RWPE2 (cell line): Measurements from ENCODE around the gene CDC42EP5.

Experiments used
- ATAC-seq: fragments of 200-7000 bp; cut with Tn5 transposase; 3 replicates; pipeline ENCODE4 v1.9.1; 2021; ENCODE audit warnings: low read depth
- DNase-seq: peaks from one replicate; pipeline ENCODE4 v3.0.0-alpha.2; 2020; ENCODE audit warnings: low spot score
- H3K27ac ChIP-seq: fragments of 450-650 bp; 2 replicates; pipeline ENCODE4 v1.5.1; 2017; ENCODE audit warnings: mild to moderate bottlenecking; ENCODE audit not compliant: poor library complexity, severe bottlenecking
- H3K27me3 ChIP-seq: fragments of 250-450 bp; sonication (Bioruptor Pico); 2 replicates; pipeline ENCODE4 v1.5.1; 2021; ENCODE audit warnings: mild to moderate bottlenecking, moderate library complexity; ENCODE audit not compliant: insufficient read depth, poor library complexity, severe bottlenecking
- H3K36me3 ChIP-seq: fragments of 250-450 bp; sonication (Bioruptor Pico); 2 replicates; pipeline ENCODE4 v1.5.1; 2020; ENCODE audit warnings: low read depth, mild to moderate bottlenecking, moderate library complexity
- H3K4me1 ChIP-seq: fragments of 250-450 bp; sonication (Bioruptor Pico); 2 replicates; pipeline ENCODE4 v1.5.1; 2021; ENCODE audit warnings: mild to moderate bottlenecking, moderate library complexity; ENCODE audit not compliant: insufficient read depth, poor library complexity, severe bottlenecking
- H3K4me3 ChIP-seq: fragments of 250-450 bp; sonication (Bioruptor Pico); 2 replicates; pipeline ENCODE4 v1.5.1; 2021; ENCODE audit warnings: mild to moderate bottlenecking, moderate library complexity; ENCODE audit not compliant: severe bottlenecking
- H3K9me3 ChIP-seq: fragments of 250-450 bp; sonication (Bioruptor Pico); 2 replicates; pipeline ENCODE4 v1.5.1; 2021; ENCODE audit warnings: mild to moderate bottlenecking, moderate library complexity; ENCODE audit not compliant: severe bottlenecking
- TF ChIP-seq, protein P1 (sequence below): fragments of 450-650 bp; IDR thresholded peaks from one replicate; pipeline ENCODE4 v1.5.1; 2017; ENCODE audit warnings: mild to moderate bottlenecking, moderate library complexity; ENCODE audit not compliant: poor library complexity, severe bottlenecking

CDC42EP5 gene

GRCh38 chr19:54478677-54479266, 5.7 kb upstream of the CDC42EP5 start:
- H3K27me3 ChIP-seq = no peaks in the 10 kb centered on the region
- no peak overlapping the region for H3K27ac ChIP-seq
- no peaks in the 10 kb centered on the region for H3K9me3 ChIP-seq
- H3K36me3 ChIP-seq = no peaks in the 10 kb centered on the region
- no peak overlapping the region for H3K4me3 ChIP-seq
- ATAC-seq = no peak
- TF ChIP-seq, protein P1, sequence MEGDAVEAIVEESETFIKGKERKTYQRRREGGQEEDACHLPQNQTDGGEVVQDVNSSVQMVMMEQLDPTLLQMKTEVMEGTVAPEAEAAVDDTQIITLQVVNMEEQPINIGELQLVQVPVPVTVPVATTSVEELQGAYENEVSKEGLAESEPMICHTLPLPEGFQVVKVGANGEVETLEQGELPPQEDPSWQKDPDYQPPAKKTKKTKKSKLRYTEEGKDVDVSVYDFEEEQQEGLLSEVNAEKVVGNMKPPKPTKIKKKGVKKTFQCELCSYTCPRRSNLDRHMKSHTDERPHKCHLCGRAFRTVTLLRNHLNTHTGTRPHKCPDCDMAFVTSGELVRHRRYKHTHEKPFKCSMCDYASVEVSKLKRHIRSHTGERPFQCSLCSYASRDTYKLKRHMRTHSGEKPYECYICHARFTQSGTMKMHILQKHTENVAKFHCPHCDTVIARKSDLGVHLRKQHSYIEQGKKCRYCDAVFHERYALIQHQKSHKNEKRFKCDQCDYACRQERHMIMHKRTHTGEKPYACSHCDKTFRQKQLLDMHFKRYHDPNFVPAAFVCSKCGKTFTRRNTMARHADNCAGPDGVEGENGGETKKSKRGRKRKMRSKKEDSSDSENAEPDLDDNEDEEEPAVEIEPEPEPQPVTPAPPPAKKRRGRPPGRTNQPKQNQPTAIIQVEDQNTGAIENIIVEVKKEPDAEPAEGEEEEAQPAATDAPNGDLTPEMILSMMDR = peak; percentile 88
- no peaks in the 10 kb centered on the region for H3K4me1 ChIP-seq
- DNase-seq = no peak

DNA sequence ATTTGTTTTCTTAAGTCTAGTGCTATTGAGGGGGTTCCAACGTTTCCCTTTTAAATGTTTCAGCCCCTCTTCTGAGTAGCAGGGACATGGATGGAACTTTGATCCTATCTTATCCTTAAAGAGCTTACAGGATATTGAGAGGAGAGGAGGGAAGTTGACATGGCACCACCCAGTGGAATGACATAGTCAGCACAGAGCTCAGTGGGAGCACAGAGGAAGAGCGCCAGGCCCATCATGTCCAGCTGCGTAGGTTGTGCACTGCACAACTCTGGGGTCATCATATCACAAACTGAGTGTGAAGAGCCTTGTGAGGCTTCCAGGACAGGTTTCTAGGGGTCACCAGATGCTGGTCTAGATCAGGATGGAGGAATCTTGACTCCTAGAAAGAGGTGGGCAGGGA, 4.6 kb upstream of the CDC42EP5 start:
- ATAC-seq (peak; percentile 62; the same call in 2 of the 3 replicates), DNase-seq (no peak)
- TF ChIP-seq, protein P1 = no peak
- H3K9me3 ChIP-seq = no peaks in the 10 kb centered on the region
- H3K27me3 ChIP-seq = no peaks in the 10 kb centered on the region
- no peaks in the 10 kb centered on the region for H3K36me3 ChIP-seq
- no peak overlapping the region for H3K4me3 ChIP-seq
- H3K27ac ChIP-seq = no peak overlapping the region
- no peaks in the 10 kb centered on the region for H3K4me1 ChIP-seq

- no peak for ATAC-seq
- Histone ChIP-seq H3K4me1 (peaks cover 2% of the 10 kb centered on the region), H3K27ac (no peak overlapping the region), H3K4me3 (no peak overlapping the region), H3K27me3 (no peaks in the 10 kb centered on the region), H3K36me3 (no peaks in the 10 kb centered on the region), H3K9me3 (no peaks in the 10 kb centered on the region)
- DNase-seq = no peak
- TF ChIP-seq, protein P1 = no peak
Observed at GRCh38 chr19:54475706-54476105, 2.6 kb upstream of the CDC42EP5 start.

GRCh38 chr19:54473892-54474372, 836 bp upstream of the CDC42EP5 start:
- no peaks in the 10 kb centered on the region for H3K27me3 ChIP-seq
- no peaks in the 10 kb centered on the region for H3K36me3 ChIP-seq
- TF ChIP-seq, protein P1 = no peak
- H3K9me3 ChIP-seq = no peaks in the 10 kb centered on the region
- ATAC-seq (no peak; the same call in 2 of the 3 replicates), DNase-seq (no peak)
- no peak overlapping the region for H3K4me3 ChIP-seq
- H3K27ac ChIP-seq = peak overlapping the region; percentile 34
- peaks cover 13% of the 10 kb centered on the region for H3K4me1 ChIP-seq
